SH-SY5Y (cell line): ENCODE results near the gene ARHGAP40.

Experiments
- GATA2 ChIP-seq: IDR thresholded peaks from 2 replicates; pipeline ENCODE4 v1.6.1; 2011; ENCODE audit warnings: mild to moderate bottlenecking, low read depth, low read length
- GATA3 ChIP-seq: IDR thresholded peaks from 2 replicates; pipeline ENCODE4 v1.6.1; 2011; ENCODE audit warnings: low read depth, mild to moderate bottlenecking, low read length, moderate library complexity

DNA sequence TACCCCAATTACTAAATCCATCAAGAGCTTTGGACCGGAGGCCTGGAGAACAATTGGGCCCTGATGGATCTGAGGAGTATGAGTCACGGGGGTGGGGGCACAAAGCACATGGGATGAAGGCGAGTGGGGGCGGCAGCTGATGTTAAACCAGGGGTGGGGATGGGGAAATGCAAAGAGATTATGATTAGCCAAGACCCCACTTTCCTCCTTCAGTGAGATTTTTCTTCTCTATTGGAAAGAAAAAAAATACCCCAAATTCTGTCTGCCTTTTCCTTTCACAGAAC is 57.9 kb downstream of the ARHGAP40 start:
- TF ChIP-seq GATA2 (no peak), GATA3 (no peak)
